Effector memory CD8-positive, alpha-beta T cell (primary cell): Measurements from ENCODE around the gene PDE3A.

Source experiments
- ATAC-seq: fragments of 150-1000 bp; cut with Tn5 transposase; replicated peaks from 2 replicates; pipeline ENCODE4 v1.10.0; 2021; ENCODE audit warnings: mild to moderate bottlenecking, moderate library complexity
- DNase-seq, 3 experiments: peaks; one replicate each; pipeline ENCODE4 v3.0.0; 2021
- H3K27ac Mint-ChIP-seq, 2 donors: one replicate each; pipeline ENCODE4 v1.8.0; 2022; ENCODE audit warnings: mild to moderate bottlenecking in 2 of 2, mixed read lengths in 2 of 2, moderate library complexity in 2 of 2
- H3K27me3 Mint-ChIP-seq, 2 donors: one replicate each; pipeline ENCODE4 v1.8.0; 2022; ENCODE audit warnings: mixed read lengths in 2 of 2
- H3K36me3 Mint-ChIP-seq: one replicate; pipeline ENCODE4 v1.8.0; 2022; ENCODE audit warnings: mild to moderate bottlenecking, moderate library complexity, mixed read lengths; ENCODE audit not compliant: insufficient read depth
- H3K4me1 Mint-ChIP-seq, 2 donors: one replicate each; pipeline ENCODE4 v1.8.0; 2022; ENCODE audit warnings: low read depth in 2 of 2, mixed read lengths in 2 of 2
- H3K4me3 Mint-ChIP-seq, 2 donors: one replicate each; pipeline ENCODE4 v1.8.0; 2022; ENCODE audit warnings: mild to moderate bottlenecking in 2 of 2, mixed read lengths in 2 of 2, moderate library complexity in 2 of 2
- H3K9me3 Mint-ChIP-seq, 2 donors: one replicate each; pipeline ENCODE4 v1.8.0; 2022; ENCODE audit warnings: mixed read lengths in 2 of 2

PDE3A gene

GRCh38 chr12:20696181-20696905, 328.0 kb downstream of the PDE3A start:
- no peaks in the 10 kb centered on the region for H3K36me3 Mint-ChIP-seq
- no peaks in the 10 kb centered on the region for H3K27me3 Mint-ChIP-seq
- H3K4me1 Mint-ChIP-seq: no peaks in the 10 kb centered on the region
- H3K9me3 Mint-ChIP-seq: peaks cover 0 to 4% of the 10 kb centered on the region in 2 donors
- DNase-seq (no peak), ATAC-seq (no peak)
- H3K27ac Mint-ChIP-seq: no peak overlapping the region
- no peak overlapping the region for H3K4me3 Mint-ChIP-seq

GRCh38 chr12:20701106-20701505, 332.8 kb downstream of the PDE3A start:
- Mint-ChIP-seq H3K27ac (no peak overlapping the region), H3K36me3 (no peaks in the 10 kb centered on the region), H3K9me3 (no peaks in the 10 kb centered on the region), H3K27me3 (no peaks in the 10 kb centered on the region), H3K4me3 (no peak overlapping the region), H3K4me1 (no peaks in the 10 kb centered on the region)
- DNase-seq (no peak), ATAC-seq (no peak)

- H3K27ac Mint-ChIP-seq: no peak overlapping the region
- ATAC-seq (no peak), DNase-seq (no peak)
Observed at GRCh38 chr12:20704860-20705259, 336.5 kb downstream of the PDE3A start.

DNA sequence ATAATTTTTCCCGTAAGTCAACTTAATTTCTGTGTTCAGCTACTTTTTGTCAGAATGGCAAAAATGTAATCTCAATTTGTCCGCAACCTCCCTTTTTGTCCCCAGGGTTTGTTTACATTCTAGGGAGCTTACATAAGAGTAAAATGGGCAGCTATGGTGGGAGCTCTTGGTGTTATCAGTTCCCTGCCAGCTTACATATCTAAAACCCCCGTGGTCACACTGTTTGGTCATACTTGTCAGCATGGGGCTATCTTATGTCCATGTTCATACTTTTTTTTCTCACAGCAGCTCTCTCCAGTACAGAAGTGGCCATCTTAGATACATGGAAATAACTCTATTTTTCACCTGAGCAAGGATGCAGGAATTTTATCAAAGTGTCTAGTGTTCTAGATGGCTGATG, 343.5 kb downstream of the PDE3A start:
- Mint-ChIP-seq H3K36me3 (no peaks in the 10 kb centered on the region), H3K27me3 (no peaks in the 10 kb centered on the region), H3K4me1 (no peaks in the 10 kb centered on the region), H3K27ac (no peak overlapping the region), H3K9me3 (peaks cover 5 to 7% of the 10 kb centered on the region in 2 donors), H3K4me3 (no peak overlapping the region)
- ATAC-seq (no peak), DNase-seq (no peak)

More at GRCh38 chr12:20704860-20705259, 336.5 kb downstream of the PDE3A start:
- Mint-ChIP-seq H3K4me3 (no peak overlapping the region), H3K27me3 (no peaks in the 10 kb centered on the region), H3K4me1 (no peaks in the 10 kb centered on the region), H3K36me3 (no peaks in the 10 kb centered on the region), H3K9me3 (peaks cover 0 to 7% of the 10 kb centered on the region in 2 donors)

- Mint-ChIP-seq H3K36me3 (no peaks in the 10 kb centered on the region), H3K27me3 (no peaks in the 10 kb centered on the region), H3K4me1 (no peaks in the 10 kb centered on the region), H3K27ac (no peak overlapping the region), H3K9me3 (peaks cover 0 to 7% of the 10 kb centered on the region in 2 donors), H3K4me3 (no peak overlapping the region)
- DNase-seq: no peak
- ATAC-seq: no peak
Observed at GRCh38 chr12:20716037-20716436, 347.7 kb downstream of the PDE3A start.

GRCh38 chr12:20716985-20717384, 348.6 kb downstream of the PDE3A start:
- no peaks in the 10 kb centered on the region for H3K36me3 Mint-ChIP-seq
- no peak for ATAC-seq
- H3K27me3 Mint-ChIP-seq: no peaks in the 10 kb centered on the region
- DNase-seq: no peak
- H3K27ac Mint-ChIP-seq: no peak overlapping the region
- H3K4me1 Mint-ChIP-seq: no peaks in the 10 kb centered on the region
- H3K4me3 Mint-ChIP-seq: no peak overlapping the region
- H3K9me3 Mint-ChIP-seq: peaks cover 0 to 5% of the 10 kb centered on the region in 2 donors

DNA sequence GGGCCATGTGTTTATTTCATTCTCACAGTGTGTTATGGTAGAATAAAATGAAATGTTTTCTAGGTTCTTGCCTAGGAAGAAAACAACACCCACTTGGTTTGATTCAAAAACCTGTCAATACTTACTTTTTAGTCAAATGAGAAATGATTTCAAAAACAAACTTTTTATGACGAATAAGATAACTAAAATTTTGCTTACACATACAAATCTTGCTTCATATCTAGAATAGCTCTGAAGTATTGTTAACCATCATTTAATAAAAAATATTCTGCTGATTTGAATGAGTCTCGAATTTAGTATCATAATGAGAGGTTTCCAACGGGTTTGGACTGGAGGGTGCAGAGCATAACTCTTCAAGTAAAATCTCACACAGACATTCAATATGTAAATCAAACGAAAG, 350.0 kb downstream of the PDE3A start:
- Mint-ChIP-seq H3K27me3 (no peaks in the 10 kb centered on the region), H3K27ac (no peak overlapping the region), H3K4me3 (no peak overlapping the region), H3K4me1 (no peaks in the 10 kb centered on the region), H3K9me3 (peaks cover 0 to 5% of the 10 kb centered on the region in 2 donors), H3K36me3 (no peaks in the 10 kb centered on the region)
- ATAC-seq (no peak), DNase-seq (no peak)

- H3K4me1 Mint-ChIP-seq: no peaks in the 10 kb centered on the region
- no peak overlapping the region for H3K4me3 Mint-ChIP-seq
- DNase-seq (no peak), ATAC-seq (no peak)
- no peak overlapping the region for H3K27ac Mint-ChIP-seq
- no peaks in the 10 kb centered on the region for H3K36me3 Mint-ChIP-seq
- no peaks in the 10 kb centered on the region for H3K27me3 Mint-ChIP-seq
- peaks cover 0 to 5% of the 10 kb centered on the region in 2 donors for H3K9me3 Mint-ChIP-seq
Observed at GRCh38 chr12:20722142-20722541, 353.8 kb downstream of the PDE3A start.

GRCh38 chr12:20731274-20731673, 362.9 kb downstream of the PDE3A start:
- Mint-ChIP-seq H3K27ac (no peak overlapping the region), H3K27me3 (no peaks in the 10 kb centered on the region), H3K9me3 (peaks cover 0 to 9% of the 10 kb centered on the region in 2 donors), H3K36me3 (no peaks in the 10 kb centered on the region), H3K4me1 (no peaks in the 10 kb centered on the region), H3K4me3 (no peak overlapping the region)
- DNase-seq (no peak), ATAC-seq (no peak)
